PC-9 (cell line): ENCODE data around the gene CACNA1A. TPM values are rescaled to one million over a fixed set of nuclear protein-coding genes. Genes with fewer than 3 reads are reported as not detected.

Source experiments
- BruUV-seq: library from RNA; stranded (reverse); fragments of 400-500 nt; replicated peaks from 2 replicates; lab custom pipeline; 2021; lab: Mats Ljungman, UMichigan
- CTCF ChIA-PET: fragments of 300-600 bp; sonication (Branson Sonifier 250); formaldehyde crosslinking; loops from one replicate; lab custom pipeline; 2022; ENCODE audit warnings: antibody characterized with exemption; lab: Charles Lee
- POLR2A ChIA-PET: fragments of 300-600 bp; sonication (Branson Sonifier 250); formaldehyde crosslinking; loops from one replicate; lab custom pipeline; 2022; ENCODE audit warnings: antibody characterized with exemption; ENCODE audit not compliant: unreplicated experiment; lab: Charles Lee
- DNase-seq, 2 experiments: peaks; one replicate each; pipeline versions ENCODE4 v3.0.0 to v3.0.0-alpha.2; 2015 to 2022; ENCODE audit warnings: mixed read lengths in 1 of 2
- H2AFZ ChIP-seq: fragments of 200-600 bp; sonication (generic); 2 replicates; pipeline ENCODE4 v1.8.1; 2017; ENCODE audit warnings: antibody characterized with exemption
- H3F3A ChIP-seq: fragments of 200-600 bp; sonication (generic); 2 replicates; pipeline ENCODE4 v1.8.1; 2017; ENCODE audit warnings: antibody characterized with exemption, mild to moderate bottlenecking, low read depth; ENCODE audit not compliant: insufficient read depth
- H3K27ac ChIP-seq: fragments of 200-600 bp; sonication (generic); 2 replicates; pipeline ENCODE4 v1.6.1; 2016; ENCODE audit warnings: mixed run types
- H3K27me3 ChIP-seq: fragments of 200-600 bp; sonication (generic); 2 replicates; pipeline ENCODE4 v1.6.1; 2016; ENCODE audit warnings: low read depth, mixed run types; ENCODE audit not compliant: insufficient read depth
- H3K36me3 ChIP-seq: fragments of 200-600 bp; sonication (generic); 2 replicates; pipeline ENCODE4 v1.6.1; 2016; ENCODE audit warnings: low read depth, mixed run types
- H3K4me1 ChIP-seq: fragments of 200-600 bp; sonication (generic); replicated peaks from 2 replicates; pipeline ENCODE4 v1.6.1; 2016; ENCODE audit warnings: mixed run types; ENCODE audit not compliant: insufficient read depth
- H3K4me2 ChIP-seq: fragments of 200-600 bp; sonication (generic); 2 replicates; pipeline ENCODE4 v1.6.1; 2017; ENCODE audit warnings: mixed run types
- H3K4me3 ChIP-seq: fragments of 200-600 bp; sonication (generic); 2 replicates; pipeline ENCODE4 v1.6.1; 2016; ENCODE audit warnings: mixed run types
- H3K79me2 ChIP-seq: fragments of 200-600 bp; sonication (generic); 2 replicates; pipeline ENCODE4 v1.6.1; 2017; ENCODE audit warnings: low read depth, mixed run types
- H3K9me2 ChIP-seq: fragments of 200-600 bp; sonication (generic); 2 replicates; pipeline ENCODE4 v1.8.1; 2017; ENCODE audit warnings: mild to moderate bottlenecking; ENCODE audit not compliant: insufficient read depth
- H3K9me3 ChIP-seq: fragments of 200-600 bp; sonication (generic); 2 replicates; pipeline ENCODE4 v1.8.1; 2016; ENCODE audit warnings: low read depth; ENCODE audit not compliant: insufficient read depth
- H4K20me1 ChIP-seq: fragments of 200-600 bp; sonication (generic); 2 replicates; pipeline ENCODE4 v1.8.1; 2017; ENCODE audit not compliant: insufficient read depth
- EZH2 ChIP-seq: fragments of 200-600 bp; sonication (generic); IDR thresholded peaks from 2 replicates; pipeline ENCODE4 v1.8.0; 2017; ENCODE audit warnings: antibody characterized with exemption, low read depth
- intact Hi-C: fragments of 100-400 bp; cut with micrococcal nuclease; formaldehyde crosslinking; loops from one replicate; pipeline ENCODE4 v1.10.0; 2022; ENCODE audit not compliant: unreplicated experiment
- total RNA-seq: library from RNA; stranded (reverse); gene quantifications from 2 replicates; pipeline ENCODE4 v1.2.3, GENCODE V29; 2021
- TF ChIP-seq, protein P1 (sequence below): fragments of 200-600 bp; sonication (generic); conservative IDR thresholded peaks from 2 replicates; pipeline ENCODE4 v1.6.1; 2017; ENCODE audit warnings: mixed run types, antibody characterized with exemption, mild to moderate bottlenecking, moderate library complexity

CACNA1A gene
- total RNA-seq, 1 experiment from 2014 or later: 0.35 TPM

DNA sequence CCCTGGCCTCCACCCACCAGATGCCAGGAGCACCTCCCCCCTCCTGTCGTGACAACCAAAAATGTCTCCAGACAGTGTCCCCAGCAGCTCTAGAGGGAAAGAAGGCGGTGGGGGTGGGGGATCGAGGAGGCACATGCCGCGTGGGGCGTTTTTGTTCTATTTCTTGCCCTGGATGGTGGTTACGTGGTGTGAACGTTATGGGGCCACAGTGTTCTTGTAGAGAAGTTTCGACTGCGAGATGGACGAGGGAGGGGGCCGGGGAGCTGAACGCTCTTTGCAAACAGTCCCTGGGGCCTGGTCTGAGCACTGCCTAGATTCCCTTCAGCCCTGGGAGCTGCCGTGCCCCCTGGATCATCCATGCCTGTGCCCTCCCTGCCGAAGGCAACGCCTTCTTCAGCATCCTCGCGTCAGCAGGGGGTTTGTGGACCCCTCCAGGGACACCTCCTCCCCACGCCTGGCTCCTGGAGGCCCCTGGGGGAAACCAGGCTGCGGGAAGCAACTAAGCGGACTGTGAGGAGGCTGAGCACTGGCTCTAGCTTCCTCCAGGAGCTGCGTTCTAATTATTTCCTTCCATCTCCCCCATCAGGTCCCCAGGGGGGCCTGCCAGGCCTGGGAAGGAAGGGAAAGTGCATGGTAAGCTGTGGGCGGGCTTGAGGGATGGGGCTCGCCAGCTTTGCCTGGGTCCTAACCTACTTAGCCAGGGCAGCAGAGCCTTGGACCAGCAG is 224.6 kb downstream of the CACNA1A start:
- no peak for DNase-seq
- Histone ChIP-seq H3K79me2 (no peaks in the 10 kb centered on the region), H3K27me3 (peaks cover 58% of the 10 kb centered on the region), H3K4me2 (no peak overlapping the region), H3K27ac (no peak overlapping the region), H3K9me3 (no peaks in the 10 kb centered on the region), H3K36me3 (no peaks in the 10 kb centered on the region), H4K20me1 (no peaks in the 10 kb centered on the region), H3K9me2 (no peaks in the 10 kb centered on the region), H3K4me3 (no peak overlapping the region), H3K4me1 (no peaks in the 10 kb centered on the region), H3F3A (no peaks in the 10 kb centered on the region), H2AFZ (no peak overlapping the region)
- intact Hi-C loops: no loop called here
- ChIA-PET CTCF (interaction anchor here (0.6 to 0.9 kb wide), 2 partner anchors 19 to 187 kb away, joined by 3 to 4 read pairs; no protein-coding TSS in a partner anchor), POLR2A (no interaction called here)
- BruUV-seq: no TSS peak
- TF ChIP-seq EZH2: no peak
- TF ChIP-seq, protein P1, sequence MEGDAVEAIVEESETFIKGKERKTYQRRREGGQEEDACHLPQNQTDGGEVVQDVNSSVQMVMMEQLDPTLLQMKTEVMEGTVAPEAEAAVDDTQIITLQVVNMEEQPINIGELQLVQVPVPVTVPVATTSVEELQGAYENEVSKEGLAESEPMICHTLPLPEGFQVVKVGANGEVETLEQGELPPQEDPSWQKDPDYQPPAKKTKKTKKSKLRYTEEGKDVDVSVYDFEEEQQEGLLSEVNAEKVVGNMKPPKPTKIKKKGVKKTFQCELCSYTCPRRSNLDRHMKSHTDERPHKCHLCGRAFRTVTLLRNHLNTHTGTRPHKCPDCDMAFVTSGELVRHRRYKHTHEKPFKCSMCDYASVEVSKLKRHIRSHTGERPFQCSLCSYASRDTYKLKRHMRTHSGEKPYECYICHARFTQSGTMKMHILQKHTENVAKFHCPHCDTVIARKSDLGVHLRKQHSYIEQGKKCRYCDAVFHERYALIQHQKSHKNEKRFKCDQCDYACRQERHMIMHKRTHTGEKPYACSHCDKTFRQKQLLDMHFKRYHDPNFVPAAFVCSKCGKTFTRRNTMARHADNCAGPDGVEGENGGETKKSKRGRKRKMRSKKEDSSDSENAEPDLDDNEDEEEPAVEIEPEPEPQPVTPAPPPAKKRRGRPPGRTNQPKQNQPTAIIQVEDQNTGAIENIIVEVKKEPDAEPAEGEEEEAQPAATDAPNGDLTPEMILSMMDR: no peak

DNA sequence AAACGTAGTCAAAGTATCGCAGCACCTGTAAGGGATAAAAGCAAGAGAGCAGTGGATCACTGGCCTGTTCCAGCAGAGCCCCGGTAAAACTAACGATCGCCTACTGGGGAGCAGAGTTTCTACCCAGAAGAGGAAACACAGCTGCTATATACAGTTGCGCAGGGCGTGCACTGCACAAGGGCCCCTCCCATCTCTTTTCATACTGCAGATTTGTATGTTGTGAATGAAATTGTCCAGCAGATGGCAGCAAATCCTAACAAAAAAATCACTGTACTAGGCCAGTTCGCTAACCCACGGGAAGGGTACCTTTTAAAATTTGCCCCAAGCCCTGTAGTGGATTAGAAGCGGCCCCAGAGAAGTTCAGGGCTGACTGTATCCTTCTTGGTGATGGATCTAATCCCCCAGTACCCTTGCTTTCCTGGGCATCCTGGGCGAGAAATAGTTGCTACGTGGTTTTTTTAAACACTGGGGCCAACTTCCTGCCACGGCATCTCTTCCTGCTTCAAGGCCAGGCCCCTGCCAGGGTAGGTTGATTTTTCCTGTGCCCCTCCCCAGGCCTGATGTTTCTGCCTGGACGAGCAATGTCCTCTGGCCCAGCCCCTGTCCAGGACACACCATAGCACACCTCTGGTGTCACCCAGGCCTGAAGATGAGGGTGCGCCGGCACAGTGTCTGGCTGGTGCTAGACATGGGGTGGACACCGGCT is 229.0 kb downstream of the CACNA1A start:
- POLR2A ChIA-PET: no interaction called here
- CTCF ChIA-PET: interaction anchor here (0.6 to 1.6 kb wide), 3 partner anchors 24 to 299 kb away, joined by 5 to 10 read pairs (median 7); no protein-coding TSS in a partner anchor
- Histone ChIP-seq H3K4me1 (no peaks in the 10 kb centered on the region), H3K79me2 (no peaks in the 10 kb centered on the region), H3K9me2 (no peaks in the 10 kb centered on the region), H2AFZ (no peak overlapping the region; the same call in 1 of the 2 replicates), H3K27me3 (peaks cover 18% of the 10 kb centered on the region), H3K9me3 (no peaks in the 10 kb centered on the region), H3K27ac (no peak overlapping the region), H3K4me2 (peak overlapping the region; percentile 25), H3F3A (no peaks in the 10 kb centered on the region), H3K4me3 (no peak overlapping the region), H4K20me1 (no peaks in the 10 kb centered on the region), H3K36me3 (no peaks in the 10 kb centered on the region)
- intact Hi-C loops: loop anchor here (1.0 to 5.0 kb wide), 4 partner anchors 154 to 442 kb away; no protein-coding TSS in a partner anchor
- TF ChIP-seq EZH2: no peak
- TF ChIP-seq, protein P1: peak; percentile 89
- peak; percentile 58 to 60 for DNase-seq
- BruUV-seq: no TSS peak

DNA sequence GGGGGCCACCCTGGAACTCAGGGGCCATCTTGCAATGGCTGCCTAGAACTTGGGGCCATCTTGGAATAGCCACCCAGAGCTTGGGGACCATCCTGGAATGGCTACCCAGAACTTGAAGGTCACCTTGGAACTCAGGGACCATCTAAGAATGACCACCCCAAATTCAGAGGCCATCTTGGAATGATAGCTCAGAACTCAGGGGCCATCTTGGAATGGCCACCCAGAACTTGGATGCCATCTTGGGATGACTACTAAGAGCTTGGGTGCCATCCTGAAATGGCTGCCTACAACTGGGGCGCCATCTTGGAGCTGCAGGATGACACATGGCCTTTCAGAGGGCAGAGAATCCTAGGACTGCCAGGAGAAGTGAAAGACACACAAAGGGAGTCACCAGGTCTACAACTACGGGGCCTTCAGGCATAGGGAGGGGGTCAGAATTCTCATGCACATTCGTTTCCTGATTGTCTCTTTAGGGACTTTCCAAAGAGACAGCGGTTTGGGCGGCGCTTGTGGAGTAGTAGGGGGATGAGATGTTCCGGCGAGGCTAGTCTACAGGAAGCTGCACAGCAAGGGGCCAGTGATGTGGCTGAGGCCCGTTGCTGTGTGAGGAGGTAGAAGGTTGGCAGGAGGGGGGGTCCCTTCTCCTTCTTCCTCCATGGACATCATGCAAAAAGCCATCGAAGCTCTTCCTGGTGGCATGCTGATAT is 231.1 kb downstream of the CACNA1A start:
- no peaks in the 10 kb centered on the region for H3K79me2 ChIP-seq
- H4K20me1 ChIP-seq: no peaks in the 10 kb centered on the region
- no TSS peak for BruUV-seq
- no peaks in the 10 kb centered on the region for H3F3A ChIP-seq
- ChIA-PET POLR2A (interaction anchor here (0.6 kb wide), 1 partner anchor 120 kb away, joined by 3 read pairs; no protein-coding TSS in a partner anchor), CTCF (no interaction called here)
- H3K36me3 ChIP-seq: no peaks in the 10 kb centered on the region
- no peak for TF ChIP-seq EZH2
- TF ChIP-seq, protein P1: no peak
- intact Hi-C loops: loop anchor here (5.0 kb wide), 1 partner anchor 298 kb away; no protein-coding TSS in a partner anchor
- no peaks in the 10 kb centered on the region for H3K9me2 ChIP-seq
- H3K27ac ChIP-seq: no peak overlapping the region
- H3K27me3 ChIP-seq: no peaks in the 10 kb centered on the region
- no peaks in the 10 kb centered on the region for H3K9me3 ChIP-seq
- H3K4me3 ChIP-seq: no peak overlapping the region
- H3K4me1 ChIP-seq: no peaks in the 10 kb centered on the region
- no peak overlapping the region for H3K4me2 ChIP-seq
- DNase-seq: no peak
- H2AFZ ChIP-seq: no peak overlapping the region
